RWPE1 (cell line): ENCODE measurements around the gene SYT7.

ENCODE experiments used
- CTCF ChIA-PET: fragments of 350-600 bp; sonication (Branson Sonifier 250); formaldehyde crosslinking; extraction: SDS; loops from one replicate; lab custom pipeline; 2021; lab: Yijun Ruan, JAX
- POLR2A ChIA-PET: fragments of 400-600 bp; formaldehyde crosslinking; extraction: SDS; loops from one replicate; lab custom pipeline; 2020; ENCODE audit warnings: antibody characterized with exemption; ENCODE audit not compliant: low non-redundant PET; lab: Yijun Ruan, JAX
- DNase-seq: peaks from one replicate; pipeline ENCODE4 v3.0.0; 2012; ENCODE audit warnings: low spot score
- H3K27ac ChIP-seq: fragments of 450-650 bp; 2 replicates; pipeline ENCODE4 v1.5.1; 2017
- TF ChIP-seq, protein P1 (sequence below): fragments of 450-650 bp; conservative IDR thresholded peaks from 2 replicates; pipeline ENCODE4 v1.5.1; 2017; ENCODE audit warnings: low read depth, mild to moderate bottlenecking

Gene SYT7

DNA sequence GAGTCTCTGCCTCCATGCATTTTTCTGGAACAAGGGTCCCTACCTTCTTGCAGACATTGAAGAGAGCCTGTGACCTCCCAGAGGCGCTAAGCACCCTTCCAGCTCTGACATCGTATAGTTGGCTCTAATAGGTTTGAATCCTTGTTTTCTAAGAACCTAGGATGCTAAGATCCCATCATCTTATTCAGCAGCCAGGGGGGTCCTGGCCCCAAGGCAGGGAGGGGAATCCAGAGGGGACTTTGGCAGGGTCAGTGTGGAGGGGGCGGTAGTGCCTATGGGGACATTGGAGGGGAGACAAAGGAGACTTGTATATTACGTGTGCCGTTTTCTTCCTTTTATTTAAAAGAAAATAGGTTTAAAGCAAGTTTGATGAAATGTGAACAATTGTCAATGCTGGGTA lies 75.8 kb downstream of the SYT7 start:
- no peak for DNase-seq
- TF ChIP-seq, protein P1, sequence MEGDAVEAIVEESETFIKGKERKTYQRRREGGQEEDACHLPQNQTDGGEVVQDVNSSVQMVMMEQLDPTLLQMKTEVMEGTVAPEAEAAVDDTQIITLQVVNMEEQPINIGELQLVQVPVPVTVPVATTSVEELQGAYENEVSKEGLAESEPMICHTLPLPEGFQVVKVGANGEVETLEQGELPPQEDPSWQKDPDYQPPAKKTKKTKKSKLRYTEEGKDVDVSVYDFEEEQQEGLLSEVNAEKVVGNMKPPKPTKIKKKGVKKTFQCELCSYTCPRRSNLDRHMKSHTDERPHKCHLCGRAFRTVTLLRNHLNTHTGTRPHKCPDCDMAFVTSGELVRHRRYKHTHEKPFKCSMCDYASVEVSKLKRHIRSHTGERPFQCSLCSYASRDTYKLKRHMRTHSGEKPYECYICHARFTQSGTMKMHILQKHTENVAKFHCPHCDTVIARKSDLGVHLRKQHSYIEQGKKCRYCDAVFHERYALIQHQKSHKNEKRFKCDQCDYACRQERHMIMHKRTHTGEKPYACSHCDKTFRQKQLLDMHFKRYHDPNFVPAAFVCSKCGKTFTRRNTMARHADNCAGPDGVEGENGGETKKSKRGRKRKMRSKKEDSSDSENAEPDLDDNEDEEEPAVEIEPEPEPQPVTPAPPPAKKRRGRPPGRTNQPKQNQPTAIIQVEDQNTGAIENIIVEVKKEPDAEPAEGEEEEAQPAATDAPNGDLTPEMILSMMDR: no peak
- POLR2A ChIA-PET: no interaction called here
- no peak overlapping the region for H3K27ac ChIP-seq
- CTCF ChIA-PET: interaction anchor here (0.6 to 2.1 kb wide), 2 partner anchors 26 to 28 kb away, joined by 4 to 8 read pairs; no protein-coding TSS in a partner anchor

DNA sequence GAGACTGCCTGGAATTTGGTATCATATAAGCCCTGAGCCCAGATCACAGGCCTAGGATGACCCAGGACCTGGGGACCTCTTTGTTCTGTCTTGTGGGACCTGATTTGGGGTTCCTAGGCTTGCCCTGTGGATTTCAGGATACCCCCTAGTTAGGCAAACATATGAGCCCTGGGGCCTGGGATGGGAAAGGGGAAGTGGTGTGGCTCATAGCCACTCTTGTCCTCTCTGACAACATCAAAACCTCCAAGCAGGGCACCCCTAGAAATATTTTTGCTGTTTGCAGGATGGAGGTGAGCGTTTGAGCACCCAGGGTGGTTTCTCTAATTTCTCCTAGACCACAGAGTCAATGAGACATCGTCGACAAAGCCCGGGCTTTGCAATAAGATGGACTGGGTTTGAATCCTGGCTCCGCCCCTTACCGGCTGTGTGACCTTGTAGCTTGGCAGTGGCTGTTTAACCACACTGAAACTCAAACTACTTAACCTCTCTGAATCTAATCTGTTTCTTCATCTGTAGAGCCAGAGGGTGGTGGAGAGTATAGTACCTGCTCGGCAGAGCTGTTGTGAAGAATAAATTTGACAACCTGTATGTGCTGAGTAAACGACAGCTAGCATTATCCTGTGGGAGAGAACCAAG lies 77.6 kb downstream of the SYT7 start:
- H3K27ac ChIP-seq: no peak overlapping the region
- DNase-seq: no peak
- CTCF ChIA-PET: interaction anchor here (0.6 to 1.3 kb wide), 3 partner anchors 11 to 330 kb away, joined by 3 to 5 read pairs (median 3); no protein-coding TSS in a partner anchor
- TF ChIP-seq, protein P1: no peak
- POLR2A ChIA-PET: no interaction called here

DNA sequence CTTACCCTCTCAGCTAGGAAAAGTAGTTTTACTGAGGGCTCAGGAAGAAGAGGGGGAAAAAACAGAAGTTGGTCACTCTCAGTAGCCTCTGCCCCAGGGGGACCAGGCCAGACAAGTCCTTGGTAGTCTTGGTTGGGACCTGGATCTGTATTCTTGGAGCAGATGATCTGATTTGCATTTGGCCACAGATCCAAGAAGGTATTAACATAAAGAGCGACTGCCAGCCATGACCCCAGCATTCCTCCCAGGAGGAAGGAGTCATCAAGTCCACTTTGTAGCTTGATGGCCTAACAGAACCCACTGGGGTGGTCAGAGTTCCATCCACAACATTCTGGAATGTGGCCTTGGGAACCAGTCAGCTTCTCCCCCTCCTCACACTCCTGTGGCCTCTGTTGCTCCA lies 78.4 kb downstream of the SYT7 start:
- H3K27ac ChIP-seq: no peak overlapping the region
- TF ChIP-seq, protein P1: no peak
- POLR2A ChIA-PET: no interaction called here
- no peak for DNase-seq
- CTCF ChIA-PET: interaction anchor here (0.6 to 1.3 kb wide), 4 partner anchors 12 to 331 kb away, joined by 3 to 5 read pairs (median 4); no protein-coding TSS in a partner anchor

- DNase-seq: no peak
- TF ChIP-seq, protein P1: no peak
- CTCF ChIA-PET: interaction anchor here (0.6 kb wide), 1 partner anchor 18 kb away, joined by 4 read pairs; no protein-coding TSS in a partner anchor
- H3K27ac ChIP-seq: no peak overlapping the region
- POLR2A ChIA-PET: no interaction called here
Observed at GRCh38 chr11:61499816-61500491, 80.9 kb downstream of the SYT7 start.

DNA sequence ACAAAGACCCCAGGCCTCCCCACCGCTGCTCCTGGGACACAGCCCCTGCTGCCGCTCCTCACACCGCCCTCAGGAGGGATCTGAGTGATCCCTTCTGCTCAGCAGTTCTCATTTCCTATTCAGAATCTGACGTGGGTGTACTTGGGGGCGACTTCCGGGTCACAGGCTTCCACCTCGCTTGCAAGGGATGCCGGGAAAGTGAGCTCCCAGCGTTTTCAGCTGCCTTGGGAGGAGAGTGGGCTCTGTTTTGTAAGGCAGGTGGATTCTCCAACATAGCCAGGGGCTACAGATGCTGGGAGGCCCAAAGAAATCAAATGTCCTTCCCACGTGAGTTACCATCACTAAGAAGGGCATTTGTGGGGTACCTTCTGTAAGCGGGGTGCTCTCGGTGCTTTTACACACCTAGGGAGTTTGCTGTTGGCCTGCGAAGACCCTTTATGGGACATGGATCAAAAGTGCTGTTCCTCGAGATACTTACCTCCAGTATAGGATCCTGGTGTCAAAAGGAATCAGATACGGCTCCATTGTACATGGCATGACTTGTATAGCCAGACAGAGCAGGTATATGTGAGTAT lies 82.0 kb downstream of the SYT7 start:
- H3K27ac ChIP-seq: no peak overlapping the region
- no peak for DNase-seq
- ChIA-PET POLR2A (no interaction called here), CTCF (interaction anchor here (0.9 kb wide), 1 partner anchor 11 kb away, joined by 4 read pairs; no protein-coding TSS in a partner anchor)
- TF ChIP-seq, protein P1: no peak

DNA sequence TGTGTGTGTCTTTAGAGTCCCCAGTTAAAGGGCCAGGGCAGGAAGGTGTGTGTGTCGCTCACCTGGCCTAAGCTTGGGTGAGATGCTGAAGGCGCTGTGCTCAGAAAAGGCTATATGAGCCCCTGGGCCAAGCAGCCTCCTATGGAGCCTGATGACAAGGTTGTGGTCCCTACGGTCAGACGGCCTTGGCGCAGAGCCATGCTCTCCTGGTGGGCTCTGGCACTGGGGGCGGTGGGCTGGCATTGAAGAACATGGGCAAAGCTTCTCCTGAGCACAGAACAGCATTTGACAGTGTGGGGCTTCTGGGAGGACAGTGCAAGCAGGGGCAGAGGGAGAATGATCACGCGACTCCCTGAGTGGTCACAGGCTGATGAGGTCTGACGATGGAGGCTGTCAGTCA lies 83.0 kb downstream of the SYT7 start:
- POLR2A ChIA-PET: no interaction called here
- TF ChIP-seq, protein P1: no peak
- CTCF ChIA-PET: no interaction called here
- no peak overlapping the region for H3K27ac ChIP-seq
- no peak for DNase-seq
